ENCODE data around the gene TIGD1.

The TIGD1 gene

GRCh38 chr2:232504438-232504837 is 45.9 kb downstream of the TIGD1 start:
- TF ChIP-seq EZH2phosphoT487 (IDR thresholded peaks at IDR 0.05; ENCODE audit: low read length) (no peak), CTCF (IDR thresholded peaks at IDR 0.05; ENCODE audit: low read length) (no peak), EZH2 (optimal IDR thresholded peaks at IDR 0.05; ENCODE audit: low read depth, low read length) (no peak)
- Histone ChIP-seq H3K9me2 (replicated peaks; ENCODE audit: insufficient read depth, low read length) (no peaks in the 10 kb centered on the region), H4K20me1 (ENCODE audit: insufficient read depth, low read length) (no peaks in the 10 kb centered on the region), H3K27ac (ENCODE audit: low read length) (no peak overlapping the region), H3K4me1 (ENCODE audit: low read length) (no peaks in the 10 kb centered on the region), H3K4me3 (ENCODE audit: low read length) (no peak overlapping the region), H3K9ac (ENCODE audit: low read length) (no peak overlapping the region), H3F3A (ENCODE audit: insufficient read depth, low read length) (no peaks in the 10 kb centered on the region), H3K4me2 (ENCODE audit: low read depth, low read length) (no peak overlapping the region), H3K27me3 (replicated peaks; ENCODE audit: insufficient read depth, low read length) (peaks cover 43% of the 10 kb centered on the region), H2AFZ (ENCODE audit: low read length) (no peak overlapping the region), H3K36me3 (replicated peaks; ENCODE audit: insufficient read depth, low read length) (no peaks in the 10 kb centered on the region), H3K79me2 (ENCODE audit: low read length) (no peaks in the 10 kb centered on the region), H3K9me3 (replicated peaks; ENCODE audit: insufficient read depth, low read length) (no peaks in the 10 kb centered on the region)
- DNase-seq = no peak

- no peaks in the 10 kb centered on the region for H3K9me3 ChIP-seq (replicated peaks; ENCODE audit: insufficient read depth, low read length)
- no peak overlapping the region for H3K4me2 ChIP-seq (ENCODE audit: low read depth, low read length)
- no peaks in the 10 kb centered on the region for H3K36me3 ChIP-seq (replicated peaks; ENCODE audit: insufficient read depth, low read length)
- no peak overlapping the region for H2AFZ ChIP-seq (ENCODE audit: low read length)
- no peaks in the 10 kb centered on the region for H3K79me2 ChIP-seq (ENCODE audit: low read length)
- no peaks in the 10 kb centered on the region for H3K9me2 ChIP-seq (replicated peaks; ENCODE audit: insufficient read depth, low read length)
- TF ChIP-seq EZH2 (optimal IDR thresholded peaks at IDR 0.05; ENCODE audit: low read depth, low read length) (no peak), CTCF (IDR thresholded peaks at IDR 0.05; ENCODE audit: low read length) (no peak), EZH2phosphoT487 (IDR thresholded peaks at IDR 0.05; ENCODE audit: low read length) (no peak)
- no peak overlapping the region for H3K9ac ChIP-seq (ENCODE audit: low read length)
- no peaks in the 10 kb centered on the region for H3K4me1 ChIP-seq (ENCODE audit: low read length)
- H4K20me1 ChIP-seq (ENCODE audit: insufficient read depth, low read length) = no peaks in the 10 kb centered on the region
- H3F3A ChIP-seq (ENCODE audit: insufficient read depth, low read length) = no peaks in the 10 kb centered on the region
- H3K27me3 ChIP-seq (replicated peaks; ENCODE audit: insufficient read depth, low read length) = peaks cover 43% of the 10 kb centered on the region
- no peak overlapping the region for H3K4me3 ChIP-seq (ENCODE audit: low read length)
- H3K27ac ChIP-seq (ENCODE audit: low read length) = no peak overlapping the region
- no peak for DNase-seq
These were observed 46.5 kb downstream of the TIGD1 start for GRCh38 chr2:232503809-232504323.

- H3K4me3 ChIP-seq (ENCODE audit: low read length) = no peak overlapping the region
- H3K27ac ChIP-seq (ENCODE audit: low read length) = no peak overlapping the region
- peaks cover 38% of the 10 kb centered on the region for H3K27me3 ChIP-seq (replicated peaks; ENCODE audit: insufficient read depth, low read length)
- H3K9me2 ChIP-seq (replicated peaks; ENCODE audit: insufficient read depth, low read length) = no peaks in the 10 kb centered on the region
- no peak overlapping the region for H2AFZ ChIP-seq (ENCODE audit: low read length)
- no peak for DNase-seq
- H3F3A ChIP-seq (ENCODE audit: insufficient read depth, low read length) = no peaks in the 10 kb centered on the region
- H3K9me3 ChIP-seq (replicated peaks; ENCODE audit: insufficient read depth, low read length) = no peaks in the 10 kb centered on the region
- no peaks in the 10 kb centered on the region for H3K79me2 ChIP-seq (ENCODE audit: low read length)
- no peak overlapping the region; the same call in 1 of the 2 replicates for H3K4me2 ChIP-seq (ENCODE audit: low read depth, low read length)
- no peak for TF ChIP-seq EZH2 (optimal IDR thresholded peaks at IDR 0.05; ENCODE audit: low read depth, low read length)
- TF ChIP-seq EZH2phosphoT487 (IDR thresholded peaks at IDR 0.05; ENCODE audit: low read length) = no peak
- no peak for TF ChIP-seq CTCF (IDR thresholded peaks at IDR 0.05; ENCODE audit: low read length)
- H4K20me1 ChIP-seq (ENCODE audit: insufficient read depth, low read length) = no peaks in the 10 kb centered on the region
- H3K36me3 ChIP-seq (replicated peaks; ENCODE audit: insufficient read depth, low read length) = no peaks in the 10 kb centered on the region
- no peak overlapping the region for H3K9ac ChIP-seq (ENCODE audit: low read length)
- no peaks in the 10 kb centered on the region for H3K4me1 ChIP-seq (ENCODE audit: low read length)
These were observed 47.2 kb downstream of the TIGD1 start for GRCh38 chr2:232502911-232503808.

All from MM.1S (cell line).